NCI-H2029 treated with DMSO at 0.1 percent for 48 hours (cell line): ENCODE results near the gene ADGRG7.

Source experiments
- DNase-seq: peaks from one replicate; lab custom pipeline; 2025; lab: John Stamatoyannopoulos, UW

Gene ADGRG7

DNA sequence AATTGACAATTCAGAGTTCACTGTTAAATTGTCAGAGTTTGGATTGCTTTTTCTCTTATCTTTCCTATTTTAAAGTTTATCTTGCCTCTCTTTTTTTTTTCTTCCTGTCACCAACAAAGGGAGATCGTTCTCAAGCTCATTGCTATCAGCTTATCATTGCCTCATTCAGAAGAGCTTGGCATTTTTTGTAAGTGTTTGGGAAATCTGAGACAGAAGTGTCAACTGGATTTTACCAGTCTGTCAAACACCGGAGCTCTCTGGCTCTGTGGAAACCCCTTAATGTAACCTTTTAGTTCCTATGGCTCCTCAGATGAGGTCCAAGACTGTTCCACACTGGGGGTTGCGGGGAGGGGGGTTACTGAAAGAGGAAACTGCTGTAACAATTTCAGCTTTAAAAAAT lies 89.3 kb downstream of the ADGRG7 start:
- no peak for DNase-seq

DNA sequence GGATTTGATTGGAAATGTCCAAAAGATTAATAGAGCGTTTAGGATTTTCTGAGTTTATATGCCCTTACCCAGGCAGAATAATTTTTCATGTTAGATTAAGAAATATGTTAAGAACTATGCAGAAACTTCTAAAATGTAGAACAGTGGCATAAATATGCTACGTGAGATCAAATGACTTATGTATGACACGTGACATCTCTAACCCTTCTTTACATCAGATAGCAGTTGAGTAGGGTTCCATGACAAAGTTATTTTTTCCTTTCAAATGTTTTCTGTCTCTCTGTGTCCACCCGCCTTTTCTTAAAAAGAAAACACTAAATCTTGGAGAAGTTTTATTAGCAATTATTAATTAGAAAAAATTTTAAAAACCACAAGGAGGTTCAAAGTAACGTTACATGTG lies 91.3 kb downstream of the ADGRG7 start:
- no peak for DNase-seq

DNA sequence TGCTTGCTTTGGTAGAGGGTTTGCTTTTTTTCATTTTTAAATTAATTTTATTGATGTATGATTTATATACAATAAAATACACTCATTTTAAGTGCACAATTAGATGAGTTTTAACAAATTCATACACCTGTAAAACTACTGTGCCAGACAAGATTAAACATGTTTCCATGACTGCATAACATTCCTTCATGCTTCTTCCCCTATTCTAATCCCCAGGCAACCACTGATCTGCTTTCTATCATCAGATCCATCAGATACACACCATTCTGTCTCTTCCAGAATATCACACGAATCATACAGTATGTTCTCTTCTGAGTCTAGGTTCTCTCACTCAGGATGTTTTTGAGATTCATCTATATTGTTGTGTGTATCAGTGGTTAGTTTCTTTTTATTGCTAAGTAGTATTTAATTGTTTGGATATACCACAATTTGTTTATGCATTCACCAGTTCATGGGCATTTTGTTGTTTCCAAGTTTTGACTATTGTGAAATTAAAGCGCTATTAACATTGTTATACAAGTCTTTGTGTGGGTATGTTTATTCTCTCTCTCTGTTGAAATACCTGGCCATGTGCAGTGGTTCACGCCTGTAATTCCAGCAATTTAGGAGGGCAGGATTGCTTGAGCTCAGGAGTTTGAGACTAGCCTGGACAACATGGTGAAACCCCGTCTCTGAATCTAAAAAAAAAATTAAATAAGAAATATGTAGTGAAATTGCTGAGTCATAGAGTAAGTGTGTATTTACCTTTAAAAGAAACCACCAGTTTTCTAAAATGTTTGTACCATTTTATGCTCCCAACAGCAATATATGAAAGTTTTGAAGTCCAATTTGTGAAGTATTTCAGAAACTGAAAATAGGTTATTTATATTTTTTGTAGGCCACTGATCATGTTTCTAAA lies 92.9 kb downstream of the ADGRG7 start:
- DNase-seq, result no peak

DNA sequence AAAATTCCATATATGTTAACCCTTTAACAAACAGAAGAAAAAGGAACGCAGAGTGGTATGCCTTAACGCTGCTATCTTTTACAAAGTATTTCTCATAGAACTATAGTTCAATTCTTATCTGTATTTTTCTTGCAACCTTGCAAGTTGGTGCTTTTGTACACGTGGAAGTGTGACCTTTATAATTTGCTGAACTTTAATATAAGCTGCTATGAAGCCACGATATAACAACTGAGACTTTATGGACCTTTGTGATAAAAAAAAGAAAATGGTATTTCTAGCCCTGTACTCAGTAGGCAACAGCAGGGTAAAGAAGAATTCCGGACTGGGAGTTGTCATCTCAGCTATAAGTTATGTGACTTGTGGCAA lies 93.6 kb downstream of the ADGRG7 start:
- DNase-seq, result no peak

DNA sequence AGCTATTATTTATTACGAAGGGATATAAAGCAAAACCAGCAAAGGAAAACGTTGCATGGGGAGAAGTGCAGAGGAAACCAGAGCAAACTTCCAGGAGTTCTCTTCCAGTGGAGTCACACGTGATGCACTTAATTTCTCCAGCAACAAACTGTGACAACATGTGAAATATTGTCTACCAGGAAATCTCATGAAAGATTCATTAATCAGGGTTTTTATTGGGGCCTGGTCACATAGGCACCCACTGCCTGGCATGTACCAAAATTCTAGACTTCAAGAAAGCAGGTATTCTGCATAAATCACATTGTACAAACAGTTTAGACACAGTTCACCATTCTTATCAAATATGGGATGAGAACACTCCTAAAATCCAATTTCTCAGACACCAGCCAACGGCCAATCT lies 94.5 kb downstream of the ADGRG7 start:
- DNase-seq, result no peak

DNA sequence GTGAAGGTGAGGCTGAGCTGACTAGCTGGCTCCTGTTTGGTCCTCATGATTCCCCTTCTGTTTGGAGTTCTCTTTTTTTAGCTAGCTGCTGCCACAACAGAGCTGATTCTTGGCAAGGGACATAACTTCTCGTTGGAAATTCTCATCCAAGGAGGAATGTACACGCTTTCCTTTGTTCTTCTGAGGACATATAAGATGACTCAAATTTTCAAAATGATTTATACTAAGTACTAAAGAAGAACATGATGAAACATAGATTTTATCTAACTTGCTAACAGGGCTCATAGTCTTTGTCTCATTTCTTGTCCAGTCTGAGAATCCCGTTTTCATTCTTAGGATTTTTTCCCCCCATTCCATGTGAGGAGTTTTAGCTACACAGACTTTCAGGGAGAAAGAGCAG lies 97.0 kb downstream of the ADGRG7 start:
- no peak for DNase-seq

DNA sequence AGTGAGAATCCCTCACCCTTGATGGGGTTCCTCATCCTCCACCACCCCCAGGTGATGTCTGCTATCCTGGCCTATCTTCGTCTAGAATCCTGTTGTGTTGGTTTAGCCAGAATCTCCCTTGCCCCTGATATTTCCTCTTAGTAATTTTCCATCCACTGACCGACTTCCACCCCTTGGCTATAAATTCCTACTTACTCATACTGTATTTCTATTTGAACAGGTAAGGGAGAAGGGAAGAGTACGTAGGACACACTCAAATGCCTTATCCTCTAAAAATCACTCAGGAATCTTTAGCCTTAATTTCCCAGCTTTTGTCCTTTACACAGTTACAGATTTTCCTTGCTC lies 99.2 kb downstream of the ADGRG7 start:
- DNase-seq, result no peak

DNA sequence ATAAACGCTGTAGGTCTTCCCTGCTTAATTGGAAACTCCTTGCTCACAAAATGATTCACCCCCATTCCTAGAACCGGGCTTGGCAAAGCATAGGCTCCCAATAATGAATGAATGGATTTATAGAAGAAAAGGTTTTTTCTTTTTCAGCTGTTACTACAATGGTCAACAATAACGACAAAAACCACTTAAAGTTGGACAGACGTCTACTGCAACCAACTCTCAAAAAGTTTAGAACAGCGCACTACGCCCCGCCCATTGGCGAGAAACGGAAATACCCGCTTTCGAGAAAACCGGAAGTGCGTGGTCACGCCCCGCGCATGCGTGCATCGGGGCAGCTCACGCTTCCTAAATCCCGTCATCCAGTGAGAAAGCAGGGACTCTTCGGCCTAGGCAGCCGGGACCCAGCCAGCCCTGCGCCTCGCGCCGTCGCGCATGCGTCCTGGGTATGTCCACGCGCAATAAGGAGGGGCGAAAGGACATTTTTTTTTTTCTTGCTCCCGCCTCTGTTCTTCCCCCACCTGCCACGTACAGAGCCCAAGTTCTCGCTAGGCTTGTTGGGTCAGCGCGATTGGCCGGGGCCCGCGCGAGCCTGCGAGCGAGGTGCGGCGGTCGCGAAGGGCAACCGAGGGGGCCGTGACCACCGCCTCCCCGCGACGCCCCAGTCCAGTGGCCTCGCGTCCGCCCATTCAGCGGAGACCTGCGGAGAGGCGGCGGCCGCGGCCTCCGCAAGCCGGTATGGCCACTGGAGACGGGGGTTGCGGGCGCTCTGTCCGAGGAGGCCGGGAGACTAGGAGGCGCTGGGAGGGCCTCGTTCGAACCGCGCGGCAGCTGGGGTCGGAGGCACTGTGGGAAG lies 99.8 kb downstream of the ADGRG7 start, which contains the start of gene TFG:
Gene TFG (plus strand): TSS at position 506 of the 853 bp plus-strand sequence. CDS start 4,192 bp downstream, outside the sequence.
- DNase-seq, result peak; percentile 89

DNA sequence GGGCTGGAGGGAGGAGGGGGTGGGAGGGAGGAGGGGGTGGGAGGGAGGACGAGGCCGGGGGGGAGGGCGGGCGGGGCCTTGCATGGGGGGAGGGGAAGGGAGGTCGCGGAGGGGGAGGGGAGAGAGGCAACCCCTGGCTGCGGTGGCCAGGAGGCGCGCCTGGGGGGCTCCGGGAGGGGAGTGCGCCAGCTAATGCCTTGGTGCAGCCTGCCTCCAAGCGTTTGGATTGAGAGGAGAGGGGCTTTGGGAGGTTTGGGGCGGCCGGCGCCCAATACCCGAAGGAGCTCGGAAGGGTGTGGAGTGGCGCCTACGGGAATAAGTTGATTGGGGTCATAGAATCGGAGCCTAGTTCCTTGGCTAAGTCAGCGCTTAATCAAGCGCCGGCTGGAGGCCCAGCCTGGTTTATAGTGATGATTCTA lies 100.5 kb downstream of the ADGRG7 start:
- DNase-seq, result no peak

DNA sequence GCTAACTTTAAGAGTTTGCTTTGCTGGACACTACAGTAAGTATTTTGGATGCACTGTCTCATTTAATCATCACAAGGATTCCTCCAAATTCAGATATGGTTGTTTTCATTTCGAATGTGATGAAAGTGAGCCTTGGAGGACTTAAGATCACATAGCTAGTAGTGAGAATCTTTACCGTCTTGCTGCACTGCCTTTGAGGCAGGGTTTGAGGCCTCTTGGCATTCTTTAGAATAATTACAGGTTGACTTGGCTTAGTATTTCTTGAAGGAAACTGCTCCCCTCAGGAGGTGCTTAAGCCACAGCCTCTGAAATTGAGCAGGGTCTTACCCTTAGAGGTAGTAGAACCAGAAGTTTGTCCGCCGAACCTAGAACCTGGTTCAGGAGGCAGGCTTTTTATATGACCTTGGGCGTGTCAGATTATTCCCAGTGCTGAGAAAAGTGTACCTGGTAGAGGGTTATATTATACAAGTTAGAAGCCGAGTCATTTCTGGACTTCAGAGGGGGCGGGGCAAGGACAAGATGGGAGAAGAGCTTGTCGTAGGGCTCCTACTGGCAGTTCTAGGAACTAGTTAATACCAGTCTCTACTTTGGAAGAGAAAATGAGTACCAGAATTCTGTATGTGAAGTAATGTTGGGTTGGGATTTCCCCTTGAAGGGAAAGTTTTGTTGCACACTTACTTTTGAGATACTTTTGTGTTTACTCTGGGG lies 101.0 kb downstream of the ADGRG7 start:
- DNase-seq, result no peak

DNA sequence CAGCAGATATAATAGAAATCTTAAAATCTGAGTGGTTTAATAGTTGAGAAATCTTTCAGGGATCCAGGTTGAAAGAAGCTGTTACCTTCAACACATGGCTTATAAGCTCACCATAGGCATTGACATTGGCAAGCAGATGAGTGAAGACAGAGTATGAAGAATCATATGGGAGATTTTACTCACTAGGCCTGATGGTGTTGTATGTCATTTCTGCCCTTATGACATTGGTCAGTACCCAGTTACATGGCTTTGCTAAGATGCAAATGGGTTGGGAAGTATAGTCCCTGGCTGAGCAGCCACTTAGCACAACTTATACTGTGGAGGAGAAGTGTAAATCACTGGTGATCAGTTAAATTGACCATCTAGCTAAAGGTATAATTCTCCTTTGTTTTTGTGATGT lies 105.8 kb downstream of the ADGRG7 start:
- DNase-seq, result no peak

DNA sequence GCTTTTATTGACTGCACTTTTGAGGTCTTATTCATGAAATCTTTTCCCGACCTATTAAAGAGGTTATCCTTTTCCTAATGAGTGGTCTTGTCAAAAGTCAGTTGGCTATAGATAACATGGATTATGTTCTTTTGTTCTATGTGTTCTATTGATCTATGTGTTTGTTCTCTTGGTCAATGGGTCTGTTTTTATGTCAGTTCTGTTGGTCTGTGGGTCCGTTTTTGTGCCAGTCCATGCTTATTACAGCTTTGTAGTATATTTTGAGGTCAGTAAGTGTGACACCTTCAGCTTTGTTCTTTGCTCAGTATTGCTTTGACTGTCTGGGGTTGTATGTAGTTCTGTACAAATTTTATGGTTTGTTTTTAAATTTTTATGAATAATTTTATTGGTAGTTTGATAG lies 107.7 kb downstream of the ADGRG7 start:
- DNase-seq, result no peak

DNA sequence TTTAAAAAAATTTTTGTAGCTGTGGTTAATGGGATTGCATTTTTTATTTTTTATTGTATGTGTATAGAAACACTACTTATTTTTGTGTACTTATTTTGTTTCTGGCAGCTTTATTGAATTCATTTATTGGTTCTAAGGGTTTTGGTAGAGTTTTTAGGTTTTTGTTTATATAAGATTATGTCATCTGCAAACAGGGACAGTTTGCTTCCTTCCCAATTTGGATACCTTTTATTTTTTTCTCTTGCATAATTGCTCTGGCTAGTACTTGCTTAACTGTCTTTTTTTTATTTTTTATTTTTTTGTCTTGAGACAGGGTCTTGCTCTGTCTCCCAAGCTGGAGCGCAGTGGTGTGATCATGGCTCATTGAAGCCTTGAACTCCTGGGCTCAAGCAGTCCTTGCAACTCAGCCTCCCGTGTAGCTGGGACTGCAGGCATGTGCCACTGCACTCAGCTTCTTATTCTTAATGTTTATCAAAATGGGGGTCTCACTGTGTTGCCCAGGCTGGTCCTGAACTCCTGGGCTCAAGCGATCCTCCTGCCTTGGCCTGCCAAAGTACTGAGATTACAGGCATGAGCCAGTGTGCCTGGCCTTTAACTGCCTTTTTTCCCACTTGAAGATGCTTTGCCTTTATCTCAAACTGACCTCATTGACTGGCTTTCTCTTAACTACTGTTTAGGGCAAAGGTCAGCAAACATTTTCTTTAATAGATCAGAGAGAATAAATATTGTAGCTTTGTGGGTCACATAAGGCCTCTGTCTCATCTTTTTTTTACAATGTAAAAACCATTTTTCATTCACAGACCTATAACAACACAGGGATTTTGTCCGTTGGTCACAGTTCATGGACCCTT lies 108.5 kb downstream of the ADGRG7 start:
- no peak for DNase-seq

DNA sequence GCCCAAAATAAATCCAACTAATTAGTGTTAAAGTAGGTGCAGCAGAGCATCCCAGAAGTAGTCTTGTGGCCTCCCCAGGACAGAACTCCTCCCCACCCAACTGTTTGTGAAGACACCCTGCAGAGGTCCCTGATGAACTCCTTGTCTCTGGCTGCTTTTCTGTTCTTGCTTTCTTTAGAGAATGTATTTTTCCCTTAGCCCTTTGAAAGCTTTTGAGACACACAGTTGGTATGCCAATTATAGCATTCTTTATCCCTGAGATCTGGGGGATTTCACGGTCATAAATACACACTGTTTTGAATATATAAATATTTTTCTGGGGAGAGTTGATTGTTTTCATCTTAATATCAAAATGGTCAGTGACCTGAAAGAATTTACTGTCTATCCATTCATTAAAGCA lies 109.7 kb downstream of the ADGRG7 start:
- no peak for DNase-seq

DNA sequence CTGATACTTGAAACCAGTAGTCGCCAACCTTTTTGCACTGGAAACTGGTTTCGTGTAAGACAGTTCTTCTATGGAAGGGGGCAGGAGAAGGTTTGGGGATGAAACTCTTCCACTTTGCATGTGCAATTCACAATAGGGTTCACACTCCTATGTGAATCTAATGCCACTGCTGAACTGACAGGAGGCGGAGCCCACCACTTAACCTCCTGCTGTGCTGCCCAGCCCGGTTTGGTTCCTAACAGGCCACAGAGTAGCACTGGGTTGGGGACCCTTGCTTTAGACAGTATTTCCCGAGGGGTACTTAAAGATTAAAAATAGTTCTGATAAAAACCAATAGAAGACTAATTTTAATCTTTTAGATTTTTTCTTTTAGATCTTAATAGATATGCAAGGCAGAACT lies 111.0 kb downstream of the ADGRG7 start:
- DNase-seq, result no peak

DNA sequence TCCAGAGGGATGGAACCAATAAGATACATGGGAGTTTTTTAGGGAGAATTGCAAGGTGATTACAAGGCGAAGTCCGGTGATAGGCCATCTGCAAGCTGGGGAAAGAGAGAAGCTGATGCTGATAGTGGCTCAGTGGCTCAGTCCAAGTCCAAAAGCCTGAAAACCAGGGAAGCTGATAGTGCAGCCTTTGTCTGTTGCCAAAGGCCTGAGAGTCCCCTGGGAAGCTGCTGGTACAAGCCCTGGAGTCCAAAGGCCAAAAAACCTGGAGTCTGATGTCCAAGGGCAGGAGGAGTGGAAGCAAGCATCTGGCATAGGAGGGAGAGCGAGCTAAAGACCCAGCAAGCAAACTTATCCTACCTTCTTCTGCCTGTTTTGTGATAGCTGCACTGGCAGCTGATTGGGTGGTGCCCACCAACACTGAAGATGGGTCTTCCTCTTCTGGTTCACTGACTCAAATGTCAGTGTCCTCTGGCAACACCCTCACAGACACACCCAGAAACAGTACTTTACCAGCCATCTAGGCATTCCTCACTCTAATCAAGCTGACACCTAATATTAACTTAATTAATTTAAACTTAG lies 116.6 kb downstream of the ADGRG7 start:
- DNase-seq, result no peak

DNA sequence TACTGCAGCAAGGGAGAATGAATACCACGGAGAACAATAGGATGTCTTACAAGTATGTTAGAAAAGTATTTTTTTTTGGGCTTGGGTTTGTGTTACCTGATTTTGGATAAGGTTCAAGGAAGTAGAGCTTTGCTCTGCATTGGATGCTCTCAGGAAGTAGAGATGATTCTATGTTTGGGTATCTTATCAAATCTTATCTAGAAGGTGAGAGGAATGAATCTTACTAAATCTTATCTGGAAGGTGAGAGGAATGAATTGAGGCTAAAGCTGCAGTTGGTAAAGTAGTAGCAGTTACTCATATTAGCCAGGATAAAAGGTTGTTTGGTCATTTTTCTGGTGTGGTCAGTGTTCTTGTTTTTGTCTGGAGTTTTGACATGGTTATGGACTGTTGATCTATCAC lies 117.3 kb downstream of the ADGRG7 start:
- DNase-seq, result no peak

DNA sequence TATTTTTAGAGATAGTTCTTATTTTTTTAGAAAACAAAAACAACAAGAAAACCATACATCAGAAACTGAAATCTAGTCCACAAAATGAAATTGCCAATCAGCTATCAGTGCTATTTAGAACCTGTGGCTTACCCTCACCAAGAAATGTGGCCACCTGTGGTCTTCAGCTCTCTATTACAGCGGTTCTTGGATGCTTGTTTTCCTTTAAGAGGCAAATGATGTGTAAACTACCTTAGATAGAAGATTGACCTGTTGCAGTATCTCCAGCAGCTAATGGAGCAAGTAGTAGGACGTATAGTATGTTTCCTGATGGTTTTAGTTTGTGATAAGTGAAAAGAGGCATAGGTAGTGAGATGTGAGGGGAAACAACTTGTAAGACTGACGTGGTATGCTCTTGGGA lies 121.1 kb downstream of the ADGRG7 start:
- no peak for DNase-seq

DNA sequence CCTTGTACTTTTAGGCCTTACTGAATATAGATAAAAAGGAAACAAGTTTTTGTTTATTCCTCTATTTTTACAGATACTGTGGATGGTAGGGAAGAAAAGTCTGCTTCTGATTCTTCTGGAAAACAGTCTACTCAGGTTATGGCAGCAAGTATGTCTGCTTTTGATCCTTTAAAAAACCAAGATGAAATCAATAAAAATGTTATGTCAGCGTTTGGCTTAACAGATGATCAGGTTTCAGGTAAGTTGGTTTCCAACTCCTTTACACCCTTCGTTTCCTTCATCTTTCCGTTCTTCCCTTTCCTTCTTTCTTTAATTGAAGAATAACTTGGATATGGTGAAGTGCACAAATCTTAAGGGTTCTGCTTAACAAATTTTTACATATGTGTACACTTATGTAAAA lies 123.0 kb downstream of the ADGRG7 start:
- DNase-seq, result no peak

DNA sequence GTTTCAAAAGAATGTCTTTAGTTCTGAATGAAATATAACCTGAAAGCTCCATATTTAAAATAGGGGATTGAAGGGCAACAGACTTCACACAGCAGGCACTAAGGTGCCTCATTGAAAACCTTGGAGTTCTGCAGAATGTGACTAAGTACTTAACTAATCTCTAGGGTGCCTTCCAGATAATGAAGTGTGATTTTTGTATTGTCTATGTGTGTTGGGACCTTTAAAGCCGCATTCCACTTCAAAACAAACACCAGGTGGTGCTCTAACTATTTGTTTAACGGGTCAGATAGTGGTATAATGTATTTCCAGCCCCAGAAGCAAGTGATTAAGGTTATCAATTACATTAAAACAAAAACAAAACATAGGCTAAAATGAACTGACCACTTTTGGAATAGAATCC lies 127.9 kb downstream of the ADGRG7 start:
- peak; percentile 8 for DNase-seq

DNA sequence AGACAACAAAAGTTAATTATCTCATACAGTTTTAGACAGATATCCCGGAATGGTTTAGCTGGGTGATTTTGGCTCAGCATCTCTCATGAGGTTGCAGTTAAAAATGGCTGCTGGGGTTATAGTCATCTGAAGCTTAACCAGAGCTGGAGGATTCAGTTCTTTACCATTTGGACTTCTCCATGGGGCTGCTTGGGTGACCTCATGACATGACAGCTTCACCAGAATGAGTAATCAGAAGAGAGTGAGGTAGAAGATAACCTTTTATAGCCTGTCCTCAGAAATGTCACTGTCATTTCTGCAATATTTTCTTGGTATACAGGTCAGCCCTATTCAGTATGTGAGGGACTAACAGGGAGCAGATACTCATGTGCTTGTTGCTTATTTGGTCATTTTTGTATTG lies 130.8 kb downstream of the ADGRG7 start:
- DNase-seq, result no peak
